Kidney glomerular epithelial cell (primary cell): ENCODE data around the gene A2M.

ENCODE experiments used
- DNase-seq: peaks from one replicate; lab custom pipeline; 2025; lab: John Stamatoyannopoulos, UW

Gene A2M

DNA sequence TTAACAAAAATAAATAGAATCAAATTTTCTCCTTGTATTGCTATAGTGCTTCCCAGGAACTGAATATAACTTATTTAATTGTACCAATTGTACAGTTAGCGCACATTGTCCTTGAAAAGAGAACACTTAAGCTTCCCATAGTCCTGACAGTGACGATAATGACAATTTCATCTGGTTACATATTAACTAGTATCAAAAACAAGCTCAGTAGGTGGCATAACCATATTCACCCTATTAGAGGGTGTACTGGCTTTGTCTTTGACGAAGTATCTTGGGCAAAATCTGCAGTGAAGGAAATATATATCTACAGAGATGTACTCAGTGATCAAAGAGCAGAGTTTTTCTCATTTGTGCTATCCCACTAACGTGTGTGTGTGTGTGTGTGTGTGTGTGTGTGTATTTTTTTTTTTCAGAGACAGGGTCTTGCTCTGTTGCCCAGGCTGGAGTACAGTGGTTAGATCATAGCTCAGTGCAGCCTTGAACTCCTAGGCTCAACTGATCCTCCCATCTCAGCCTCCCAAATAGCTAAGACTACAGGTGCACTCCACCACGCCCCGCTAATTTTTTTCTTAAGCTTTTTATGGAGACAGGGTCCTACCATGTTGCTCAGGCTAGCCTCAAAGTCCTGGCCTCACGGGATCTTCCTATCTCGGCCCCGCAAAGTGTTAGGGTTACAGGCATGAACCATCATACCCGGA lies 4.9 kb upstream of the A2M start:
- DNase-seq, result no peak

DNA sequence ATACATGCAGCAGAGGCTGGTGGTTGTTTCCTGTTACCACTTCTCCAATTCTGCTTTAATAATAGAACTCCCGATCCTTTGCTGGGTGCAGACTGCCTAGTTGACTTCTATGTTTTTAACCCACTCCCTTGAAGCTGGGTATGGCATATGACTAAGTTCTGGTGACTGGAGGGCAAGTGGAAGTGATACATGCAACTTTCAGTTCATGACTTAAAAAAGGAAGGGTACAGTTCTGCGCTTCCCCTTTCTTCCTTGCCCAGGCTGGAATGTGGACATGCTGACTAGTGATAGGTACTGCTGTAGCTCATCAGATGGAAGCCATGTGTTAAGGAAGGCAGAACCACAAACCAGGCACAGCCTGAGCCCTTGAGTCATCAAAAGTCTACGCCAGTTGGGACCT lies 2.4 kb upstream of the A2M start:
- no peak for DNase-seq

DNA sequence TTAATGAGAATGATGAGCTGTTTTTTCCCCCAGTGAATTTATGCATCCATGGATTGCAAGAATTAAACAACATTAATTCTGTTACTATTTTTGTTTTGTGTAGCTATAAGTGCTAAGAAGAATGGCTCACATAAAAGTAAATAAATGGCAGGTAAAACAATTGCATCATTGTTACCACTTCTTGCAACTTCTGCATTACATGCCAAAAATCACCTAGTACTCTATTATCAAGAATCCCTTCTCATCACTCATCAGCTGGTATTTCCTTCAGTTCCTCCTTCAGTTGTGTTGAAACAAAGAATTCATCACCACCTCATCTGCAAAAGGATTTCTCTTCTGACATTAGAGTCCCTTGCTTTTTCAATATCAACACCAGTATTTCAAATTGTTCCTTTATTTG lies 773 bp downstream of the A2M start:
- DNase-seq, result no peak

DNA sequence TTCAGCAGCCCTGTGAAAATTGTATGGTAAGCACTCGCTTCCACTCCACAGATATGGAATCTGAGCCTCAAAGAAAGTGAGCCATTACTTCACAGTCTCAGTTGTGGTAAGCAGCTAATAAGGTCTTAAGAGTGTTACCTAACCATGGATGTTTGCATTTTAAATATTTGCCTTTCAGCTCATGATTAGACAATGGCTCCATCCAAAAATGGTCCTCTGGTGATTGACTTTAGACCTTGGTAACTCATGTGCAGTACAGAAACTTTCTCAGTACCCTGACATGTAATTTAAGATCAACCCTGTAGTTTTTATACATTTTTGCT lies 1.8 kb downstream of the A2M start:
- no peak for DNase-seq

DNA sequence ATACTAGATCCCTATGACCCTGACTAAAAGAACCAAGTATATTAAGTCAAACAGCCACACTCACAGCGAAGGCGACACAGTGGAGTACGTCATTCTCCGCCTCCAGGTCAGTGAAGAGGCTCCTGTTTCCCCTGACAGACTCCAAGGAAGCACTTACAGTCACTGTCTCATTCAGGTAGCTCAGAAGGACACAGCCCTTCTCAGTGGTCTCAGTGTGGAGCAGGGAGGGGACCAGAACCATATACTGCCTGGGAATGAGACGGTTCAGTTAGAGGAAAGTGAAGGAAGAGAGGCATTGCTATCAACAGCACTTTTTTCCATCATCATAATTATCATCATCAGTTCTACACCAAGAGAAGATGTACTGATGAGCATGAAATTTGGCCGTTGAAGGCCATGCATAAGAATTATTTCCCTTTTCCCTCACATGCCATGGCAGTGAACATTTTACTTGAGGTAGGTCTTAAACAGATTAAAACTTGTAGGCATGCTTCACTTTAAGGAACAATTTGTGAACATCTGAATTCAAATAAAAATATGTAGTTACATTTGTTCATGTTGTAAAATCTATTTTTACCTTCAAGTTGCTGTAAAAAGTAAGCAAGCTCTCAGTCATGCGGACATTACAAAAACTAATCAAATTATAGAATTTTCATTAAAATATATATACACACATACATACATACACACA lies 2.3 kb downstream of the A2M start:
- DNase-seq, result no peak

DNA sequence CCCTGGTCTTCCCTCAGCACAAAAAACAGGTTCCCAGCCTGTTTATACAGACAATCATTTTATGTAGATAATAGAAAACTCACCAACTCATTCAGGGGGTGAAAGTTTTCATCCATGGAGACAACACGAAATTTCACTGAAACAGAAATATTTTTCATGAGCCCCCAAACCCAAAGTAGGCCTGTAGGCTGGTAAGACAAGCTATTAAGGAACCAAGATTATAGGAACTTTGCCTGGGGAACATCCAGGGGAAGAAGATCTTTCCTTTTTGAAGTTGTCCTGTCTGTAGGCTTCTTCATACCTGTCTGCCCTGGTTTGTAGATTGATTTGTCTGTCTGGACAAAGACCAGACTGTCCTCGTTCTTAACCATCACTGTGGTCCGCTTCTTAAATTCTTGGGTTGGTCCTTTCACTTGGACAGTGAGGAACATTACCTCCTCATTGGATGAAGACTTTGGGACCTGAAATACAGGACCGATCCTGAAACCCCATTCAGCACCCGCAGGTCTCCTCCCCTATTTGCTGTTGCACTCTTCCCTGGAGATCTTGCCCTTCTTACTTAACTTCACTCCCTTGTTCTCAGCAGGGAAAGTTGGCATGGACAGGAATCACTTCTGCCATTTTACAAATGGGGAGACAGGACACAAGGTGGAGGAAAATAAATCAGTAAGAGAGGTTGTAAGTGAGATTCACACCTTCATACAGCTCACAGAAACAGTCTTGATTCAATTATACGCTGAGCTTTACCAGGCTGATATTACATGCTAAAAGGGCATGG lies 3.5 kb downstream of the A2M start:
- no peak for DNase-seq

DNA sequence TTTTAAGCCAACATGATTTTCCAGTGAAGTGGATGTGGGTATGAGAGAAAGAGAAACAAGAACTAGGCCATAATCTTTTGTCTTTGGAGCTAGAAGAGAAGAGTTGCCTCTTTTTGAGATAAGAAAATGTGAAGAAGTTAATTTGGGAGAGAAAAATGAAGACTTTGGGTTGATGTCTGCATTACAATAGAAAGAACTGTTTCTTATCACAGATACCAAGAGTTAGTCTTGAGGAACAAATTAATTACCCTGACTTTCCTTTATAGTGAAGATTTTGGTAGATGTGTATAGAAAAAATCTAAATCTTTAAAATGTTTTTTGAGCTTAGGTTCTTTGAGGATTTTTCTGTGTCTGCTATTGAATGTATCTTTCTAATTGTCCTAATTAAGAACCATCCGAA lies 4.2 kb downstream of the A2M start:
- no peak for DNase-seq

DNA sequence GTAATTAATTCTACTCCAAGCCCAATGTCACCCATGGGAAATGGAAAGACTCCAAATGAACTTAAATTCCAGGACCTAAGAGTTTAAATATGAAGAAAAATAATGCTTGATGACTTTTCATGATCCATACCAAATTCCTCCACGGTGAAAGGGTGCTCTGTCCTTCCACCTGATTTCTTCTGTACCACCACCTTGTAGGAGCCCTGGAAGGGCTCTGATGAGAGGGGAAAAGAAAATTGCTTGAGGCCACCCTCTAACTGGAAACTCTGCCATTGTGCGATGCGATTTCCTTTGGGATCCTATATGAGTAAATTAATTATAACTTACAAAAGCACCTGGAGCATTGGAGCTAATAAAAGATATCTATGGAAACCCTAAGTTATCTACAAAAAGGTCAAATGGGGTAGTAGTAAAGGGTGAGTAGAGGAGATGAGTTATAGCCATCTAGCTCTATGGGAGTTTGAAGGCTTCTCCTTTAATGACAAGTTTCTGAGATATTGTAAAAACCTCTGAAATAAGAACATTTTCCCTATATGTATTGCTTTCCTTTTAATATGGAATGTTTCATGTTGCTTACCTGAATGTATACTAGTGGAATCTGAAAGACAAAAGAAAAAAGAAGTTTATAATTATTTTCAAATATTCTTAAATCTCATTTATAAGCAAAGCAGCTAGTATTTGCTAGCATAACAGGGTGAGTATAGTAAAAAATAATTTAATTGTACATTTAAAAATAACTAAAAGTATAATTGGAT lies 5.8 kb downstream of the A2M start:
- no peak for DNase-seq

DNA sequence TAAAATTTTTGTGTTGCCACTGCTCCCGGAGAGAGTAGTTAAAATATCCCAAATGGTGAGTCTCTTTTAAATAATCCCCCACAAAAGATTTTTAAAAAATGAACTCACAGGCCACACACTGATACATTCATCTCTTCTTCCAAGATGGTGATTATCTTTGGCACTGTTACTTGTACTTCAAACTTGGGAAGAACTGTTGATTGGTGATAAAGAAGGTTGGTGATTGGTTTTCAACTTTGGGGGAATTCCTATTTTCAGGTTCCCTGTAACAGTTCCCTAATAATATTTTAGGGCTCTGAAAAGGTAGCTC lies 6.6 kb downstream of the A2M start:
- no peak for DNase-seq

DNA sequence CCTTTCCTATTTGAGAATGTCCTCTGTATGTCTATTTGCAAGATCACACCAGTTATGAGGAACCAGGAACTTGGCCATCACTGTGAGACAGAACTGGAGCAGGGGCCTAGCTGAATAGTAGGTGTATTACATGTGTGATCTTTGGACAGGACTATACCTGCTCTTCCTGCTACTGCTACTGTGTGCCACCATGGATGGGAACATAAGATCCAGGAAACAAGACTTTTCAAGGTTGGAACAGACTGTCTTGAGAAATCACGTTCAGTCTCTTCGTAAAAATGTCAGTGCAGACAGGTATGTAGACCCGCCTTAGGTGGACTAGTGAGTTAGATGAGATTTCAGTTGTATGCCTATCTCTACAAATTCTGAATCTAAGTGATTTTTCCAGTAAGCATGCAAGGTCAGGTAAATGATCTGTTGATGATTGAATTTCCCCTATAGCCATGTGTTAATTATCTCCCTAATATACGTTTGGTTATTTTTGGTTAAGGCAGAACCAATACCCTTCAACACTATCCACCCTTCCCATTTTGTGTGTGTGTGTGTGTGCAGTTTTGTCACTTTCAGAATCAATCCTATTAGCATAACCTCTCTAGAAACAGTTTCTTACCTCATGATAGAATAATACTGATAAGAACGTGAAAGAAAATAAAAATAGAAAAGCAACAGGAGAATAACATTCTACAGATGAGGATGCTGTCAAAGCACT lies 7.1 kb downstream of the A2M start:
- no peak for DNase-seq

DNA sequence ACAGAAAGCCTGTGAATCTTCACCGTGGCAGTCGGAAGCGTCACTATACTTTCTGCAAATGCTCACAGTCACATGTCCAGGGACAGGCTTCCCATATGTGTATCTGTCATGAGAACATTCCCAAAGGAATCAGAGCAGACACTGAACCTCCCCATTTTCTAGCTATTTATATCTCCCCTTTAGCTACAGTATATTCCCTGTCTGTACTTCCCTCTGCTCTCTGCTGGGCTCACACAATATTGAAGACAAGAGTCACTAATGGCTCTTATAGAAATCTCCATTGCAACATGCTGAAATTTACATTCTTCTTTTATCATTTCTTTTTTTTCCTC lies 8.2 kb downstream of the A2M start:
- no peak for DNase-seq

DNA sequence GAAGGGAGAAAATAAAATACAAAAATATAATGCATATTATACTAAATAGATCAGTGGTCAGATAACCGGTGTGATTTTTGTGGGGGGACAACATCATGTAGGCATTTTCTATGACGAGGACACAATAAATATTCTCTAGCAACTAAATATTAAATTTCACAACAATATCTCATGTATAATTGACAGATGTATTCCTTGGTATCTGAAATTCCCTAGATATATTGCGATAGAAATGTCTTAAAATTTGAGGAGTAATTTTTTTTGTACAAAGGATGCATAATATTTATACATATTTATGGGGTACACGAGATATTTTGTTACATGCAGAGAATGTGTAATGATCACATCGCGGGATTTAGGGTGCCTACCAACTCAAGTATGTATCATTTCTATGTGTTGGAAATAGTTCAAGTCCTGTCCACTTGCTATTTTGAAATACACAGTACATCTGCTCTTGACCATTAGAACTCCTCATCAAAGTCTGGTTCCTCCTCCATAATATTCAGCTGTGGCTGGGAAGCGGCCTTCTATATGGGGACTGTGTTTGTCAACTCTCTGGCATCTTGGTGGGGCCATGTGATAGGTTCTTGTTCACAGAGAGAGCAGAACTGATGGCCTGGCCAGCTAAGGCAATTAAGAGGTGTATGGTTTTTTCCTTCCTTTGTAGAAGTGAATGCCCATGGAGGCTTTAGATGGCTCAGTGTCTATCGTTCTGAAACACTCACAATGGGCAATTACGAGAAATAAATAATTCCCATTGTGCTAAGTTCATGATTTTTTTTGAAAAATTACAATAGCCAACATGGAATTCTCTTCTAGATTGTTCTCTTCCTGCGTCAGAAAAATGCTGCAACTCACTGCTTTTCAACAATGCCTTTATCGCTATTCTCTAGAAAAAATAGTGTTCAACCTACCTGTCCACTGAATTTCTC lies 8.8 kb downstream of the A2M start:
- no peak for DNase-seq

DNA sequence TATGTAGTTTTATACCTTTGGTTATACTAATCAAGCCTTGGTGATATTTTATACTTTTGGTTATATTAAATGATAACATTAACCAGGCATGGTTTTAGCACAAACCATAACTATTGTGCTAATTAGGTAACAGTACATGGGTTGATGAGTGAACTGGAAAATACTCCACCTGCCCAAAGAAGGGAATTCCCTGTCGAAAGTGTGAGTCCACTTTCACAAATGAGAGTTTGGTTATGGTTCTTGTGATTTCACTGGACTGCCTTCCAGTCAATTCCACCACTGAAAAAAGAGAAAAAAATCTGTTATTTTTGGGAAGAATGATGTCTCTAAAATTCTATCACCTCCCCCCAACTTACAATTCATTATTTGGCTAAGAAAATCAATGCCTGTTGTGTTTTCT lies 9.7 kb downstream of the A2M start:
- no peak for DNase-seq

DNA sequence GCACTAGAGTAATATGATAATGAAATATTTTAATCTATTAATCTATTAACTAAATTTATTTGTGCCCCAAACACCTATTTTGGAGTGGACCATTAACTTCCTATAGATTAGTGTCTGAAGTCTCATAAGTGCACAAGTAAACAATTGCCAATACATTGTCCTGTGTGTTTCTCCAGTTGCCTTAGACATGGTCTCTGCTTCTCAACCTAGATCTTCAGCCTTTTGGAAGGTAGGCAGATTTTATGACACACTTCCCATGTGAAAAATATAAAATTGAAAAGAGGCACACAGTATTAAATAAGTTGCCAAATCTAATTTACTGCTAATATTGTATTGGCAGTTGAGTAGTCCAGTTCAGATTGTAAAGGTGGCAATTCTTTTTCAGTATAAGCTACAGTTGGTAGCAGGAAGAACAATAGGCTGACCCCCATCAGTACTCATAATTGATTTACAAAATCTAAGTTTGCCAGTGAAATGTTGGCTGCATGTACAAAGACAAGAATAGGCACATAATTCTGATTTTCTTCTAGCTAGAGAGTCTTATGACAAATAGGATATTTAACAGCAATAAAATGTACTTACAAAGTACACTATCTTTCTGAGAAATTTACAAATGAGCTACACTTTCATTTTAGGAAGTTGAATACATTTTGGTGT lies 10.8 kb downstream of the A2M start:
- DNase-seq, result no peak

DNA sequence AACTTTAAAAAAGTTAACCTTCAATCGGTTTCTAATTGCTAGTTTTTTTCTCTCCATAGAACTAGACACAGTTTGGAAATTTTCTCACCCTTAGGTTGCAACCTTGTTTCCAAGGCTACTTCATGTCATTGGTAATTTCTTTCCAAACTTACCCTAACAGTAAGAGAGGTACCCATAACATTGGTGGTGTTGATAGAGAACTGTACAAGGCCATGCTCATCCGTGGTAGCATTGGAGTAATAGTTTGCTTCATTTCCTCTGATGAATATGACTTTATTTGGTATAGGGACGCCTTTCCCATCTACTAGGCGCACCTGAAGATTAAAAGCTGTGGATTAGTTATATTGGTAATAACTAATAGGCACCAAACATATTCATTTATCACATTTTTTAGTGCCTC lies 11.6 kb downstream of the A2M start:
- no peak for DNase-seq

DNA sequence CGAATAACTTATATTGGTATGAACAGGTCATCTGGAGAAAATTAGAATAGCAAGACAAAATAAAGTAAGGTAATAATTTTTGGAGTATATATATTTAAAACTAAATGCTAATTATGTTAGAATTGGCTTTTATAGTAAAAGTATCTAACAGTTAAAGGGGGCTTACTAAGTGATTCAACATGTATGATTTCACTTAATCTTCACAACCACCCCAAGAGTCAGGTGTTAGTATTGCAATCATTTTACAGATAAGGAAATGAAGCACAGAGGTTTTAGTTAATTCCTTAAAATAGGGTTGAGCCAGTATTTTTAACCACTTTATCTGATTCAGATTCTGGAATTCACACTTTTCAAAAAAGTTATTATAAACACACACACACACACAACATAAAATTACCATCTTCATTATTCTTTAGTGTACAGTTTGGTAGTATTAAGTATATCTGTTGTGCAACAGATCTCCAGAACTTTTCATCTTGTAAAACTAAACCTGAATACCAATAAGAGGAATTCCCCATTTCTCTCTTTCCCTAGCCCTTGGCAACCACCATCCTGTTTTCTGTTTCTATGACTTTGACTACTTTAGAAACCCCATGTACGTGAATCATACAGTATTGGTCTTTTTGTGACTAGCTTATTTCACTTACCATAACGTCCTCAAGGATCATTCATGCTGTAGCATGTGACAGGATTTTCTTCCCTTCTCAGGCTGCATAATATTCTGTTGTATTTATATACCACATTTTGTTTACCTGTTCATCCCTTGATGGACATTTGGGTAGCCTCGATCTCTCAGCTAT lies 12.5 kb downstream of the A2M start:
- no peak for DNase-seq

DNA sequence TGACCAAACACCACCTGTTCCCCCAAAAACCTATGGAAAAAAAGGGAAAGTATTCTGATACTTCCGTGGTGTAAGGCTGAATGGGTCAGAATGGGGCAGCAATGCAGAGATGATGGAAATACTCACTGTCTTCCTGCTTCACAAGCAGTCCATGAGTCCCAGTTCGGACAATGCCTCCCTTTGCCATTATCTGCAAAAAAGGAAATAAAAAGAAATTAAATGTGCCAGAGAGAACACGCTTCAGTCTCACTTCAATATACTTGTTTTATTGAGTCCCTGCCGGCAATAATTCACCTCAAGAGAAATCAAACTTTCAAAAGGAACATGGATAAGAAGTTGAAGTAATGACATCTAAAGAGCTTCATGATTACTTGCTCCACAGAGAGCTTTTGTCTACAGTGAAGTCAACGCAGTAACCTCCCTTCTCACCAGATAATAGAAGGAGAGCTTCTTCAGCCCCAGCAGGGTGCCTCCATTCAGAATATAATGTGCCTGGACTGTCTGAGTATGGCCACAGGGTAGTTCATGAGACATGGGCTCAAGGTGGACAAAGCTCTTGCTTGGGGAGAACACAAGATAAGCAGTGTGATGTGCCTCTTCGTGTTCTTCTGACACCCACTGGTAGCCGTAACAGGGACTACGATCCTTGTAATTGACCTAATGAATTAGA lies 14.6 kb downstream of the A2M start:
- DNase-seq, result no peak

DNA sequence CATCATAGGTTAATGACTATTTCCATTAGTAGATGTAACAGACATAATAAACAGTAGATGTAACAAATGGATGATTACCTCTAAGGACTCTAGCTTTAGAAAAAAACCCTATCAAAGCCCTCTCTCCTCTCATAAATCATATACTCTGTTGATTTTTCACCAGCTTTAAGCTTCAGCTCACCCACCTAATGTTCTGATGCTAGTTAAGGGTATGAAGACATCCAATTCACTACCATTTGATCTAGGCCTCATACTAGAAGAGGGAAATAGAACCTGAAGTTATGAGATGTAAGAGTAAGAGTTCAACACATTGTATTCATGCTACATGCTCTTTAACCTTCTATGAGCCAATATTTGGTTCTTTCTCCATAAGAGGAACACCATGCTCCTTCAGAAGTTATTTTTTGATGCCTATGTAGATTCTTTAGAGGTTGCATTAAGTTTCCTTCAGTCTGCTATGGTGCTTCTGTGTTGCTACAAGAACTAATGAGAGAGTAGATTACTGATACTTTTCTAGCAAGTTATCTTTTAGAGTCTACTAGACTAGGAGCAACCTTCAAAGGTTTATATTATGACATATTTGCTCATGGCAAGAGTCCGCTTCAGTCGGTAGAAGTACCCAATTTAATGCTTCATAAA lies 16.0 kb downstream of the A2M start:
- no peak for DNase-seq
